Ectodermal cell (in vitro differentiated cells): ENCODE results near the gene APOH.

ENCODE experiments used
- H3K27ac ChIP-seq: 2 replicates; pipeline ENCODE4 v1.7.0; 2013; ENCODE audit warnings: mild to moderate bottlenecking, low read depth, low read length; ENCODE audit not compliant: insufficient read depth, poor library complexity, severe bottlenecking
- H3K27me3 ChIP-seq: 2 replicates; pipeline ENCODE4 v1.7.0; 2013; ENCODE audit warnings: mild to moderate bottlenecking, low read length; ENCODE audit not compliant: insufficient read depth, control insufficient read depth, poor library complexity, severe bottlenecking
- H3K36me3 ChIP-seq: one replicate; pipeline ENCODE4 v1.7.0; 2013; ENCODE audit warnings: low read length; ENCODE audit not compliant: control insufficient read depth, insufficient read depth
- H3K4me1 ChIP-seq: one replicate; pipeline ENCODE4 v1.7.0; 2013; ENCODE audit warnings: low read length; ENCODE audit not compliant: control insufficient read depth, insufficient read depth
- H3K4me3 ChIP-seq: 2 replicates; pipeline ENCODE4 v1.7.0; 2013; ENCODE audit warnings: low read depth, low read length, control low read depth; ENCODE audit not compliant: insufficient read depth
- H3K9me3 ChIP-seq: 2 replicates; pipeline ENCODE4 v1.7.0; 2013; ENCODE audit warnings: mild to moderate bottlenecking, low read length, moderate library complexity; ENCODE audit not compliant: control insufficient read depth
- WGBS, 2 experiments: methylation state at CpG; one replicate each; pipeline ENCODE4 v1.1.7; 2013; ENCODE audit warnings: missing lambda C conversion rate in 2 of 2; 5-methylcytosine and 5-hydroxymethylcytosine counted together

APOH gene

GRCh38 chr17:66240013-66240412 lies 10.8 kb upstream of the APOH start:
- no peak overlapping the region for H3K4me3 ChIP-seq
- no peaks in the 10 kb centered on the region for H3K4me1 ChIP-seq
- H3K27me3 ChIP-seq: no peaks in the 10 kb centered on the region
- no peak overlapping the region for H3K27ac ChIP-seq
- no peaks in the 10 kb centered on the region for H3K36me3 ChIP-seq
- H3K9me3 ChIP-seq: no peaks in the 10 kb centered on the region
- 94% methylated on average over 6 of the region's 6 CpGs for WGBS, 2 experiments

- Histone ChIP-seq H3K4me3 (no peak overlapping the region), H3K36me3 (no peaks in the 10 kb centered on the region), H3K4me1 (no peaks in the 10 kb centered on the region), H3K9me3 (no peaks in the 10 kb centered on the region), H3K27me3 (no peaks in the 10 kb centered on the region), H3K27ac (no peak overlapping the region)
- WGBS, 2 experiments: 95 to 100% methylated on average over 3 of the region's 3 CpGs
These were observed 6.3 kb upstream of the APOH start for GRCh38 chr17:66235377-66235994.

- H3K36me3 ChIP-seq: no peaks in the 10 kb centered on the region
- H3K27ac ChIP-seq: no peak overlapping the region
- no peaks in the 10 kb centered on the region for H3K27me3 ChIP-seq
- H3K4me1 ChIP-seq: no peaks in the 10 kb centered on the region
- no peaks in the 10 kb centered on the region for H3K9me3 ChIP-seq
- no peak overlapping the region for H3K4me3 ChIP-seq
- WGBS, 2 experiments: 96 to 100% methylated on average over 2 to 3 of the region's 3 CpGs
These were observed 5.4 kb upstream of the APOH start for GRCh38 chr17:66234611-66235010.

- Histone ChIP-seq H3K4me1 (no peaks in the 10 kb centered on the region), H3K9me3 (no peaks in the 10 kb centered on the region), H3K36me3 (no peaks in the 10 kb centered on the region), H3K4me3 (no peak overlapping the region), H3K27me3 (no peaks in the 10 kb centered on the region), H3K27ac (no peak overlapping the region)
- 94% methylated on average over 8 of the region's 8 CpGs for WGBS, 2 experiments
These were observed 4.0 kb upstream of the APOH start for GRCh38 chr17:66233023-66233753.

- WGBS, 2 experiments: 92 to 93% methylated on average over 4 of the region's 4 CpGs
- no peaks in the 10 kb centered on the region for H3K36me3 ChIP-seq
- no peaks in the 10 kb centered on the region for H3K9me3 ChIP-seq
- H3K4me1 ChIP-seq: no peaks in the 10 kb centered on the region
- H3K4me3 ChIP-seq: no peak overlapping the region
- no peak overlapping the region for H3K27ac ChIP-seq
- no peaks in the 10 kb centered on the region for H3K27me3 ChIP-seq
These were observed 1.8 kb upstream of the APOH start for GRCh38 chr17:66230922-66231591.

GRCh38 chr17:66229783-66230538 lies 746 bp upstream of the APOH start:
- Histone ChIP-seq H3K36me3 (no peaks in the 10 kb centered on the region), H3K4me1 (no peaks in the 10 kb centered on the region), H3K27me3 (no peaks in the 10 kb centered on the region), H3K4me3 (no peak overlapping the region), H3K27ac (no peak overlapping the region), H3K9me3 (no peaks in the 10 kb centered on the region)
- WGBS, 2 experiments: 88 to 93% methylated on average over 2 to 3 of the region's 4 CpGs

GRCh38 chr17:66227212-66228045 lies 1.8 kb downstream of the APOH start:
- H3K27me3 ChIP-seq: no peaks in the 10 kb centered on the region
- no peak overlapping the region for H3K27ac ChIP-seq
- 94 to 95% methylated on average over 3 of the region's 4 CpGs for WGBS, 2 experiments
- no peaks in the 10 kb centered on the region for H3K36me3 ChIP-seq
- H3K4me1 ChIP-seq: no peaks in the 10 kb centered on the region
- H3K4me3 ChIP-seq: no peak overlapping the region
- no peaks in the 10 kb centered on the region for H3K9me3 ChIP-seq

GRCh38 chr17:66222798-66223350 lies 6.3 kb downstream of the APOH start:
- Histone ChIP-seq H3K9me3 (no peaks in the 10 kb centered on the region), H3K4me3 (no peak overlapping the region), H3K36me3 (no peaks in the 10 kb centered on the region), H3K4me1 (no peaks in the 10 kb centered on the region), H3K27ac (no peak overlapping the region), H3K27me3 (no peaks in the 10 kb centered on the region)
- WGBS, 2 experiments: 81 to 90% methylated on average over 5 of the region's 5 CpGs

GRCh38 chr17:66221755-66222530 lies 7.3 kb downstream of the APOH start:
- no peaks in the 10 kb centered on the region for H3K9me3 ChIP-seq
- H3K27ac ChIP-seq: no peak overlapping the region
- no peaks in the 10 kb centered on the region for H3K4me1 ChIP-seq
- no peaks in the 10 kb centered on the region for H3K36me3 ChIP-seq
- H3K27me3 ChIP-seq: no peaks in the 10 kb centered on the region
- H3K4me3 ChIP-seq: no peak overlapping the region
- 83 to 84% methylated on average over 10 to 11 of the region's 11 CpGs for WGBS, 2 experiments
